Gastroesophageal sphincter (tissue), 4 donors: ENCODE data around the gene BCL11A. TPM values are rescaled to one million over a fixed set of nuclear protein-coding genes. Genes with fewer than 3 reads are reported as not detected.

ENCODE experiments used
- ATAC-seq: fragments of 150-250 bp; one replicate; pipeline ENCODE4 v1.9.1; 2016; ENCODE audit warnings: mild to moderate bottlenecking, moderate library complexity
- H3K27ac ChIP-seq, 4 donors: fragments of 200-600 bp; sonication (generic) in 3 of 4; 1 replicate in 3 of 4; 2 replicates in 1 of 4; pipeline ENCODE4 v1.5.1; 2016 to 2019
- H3K27me3 ChIP-seq: fragments of 200-600 bp; sonication (generic); one replicate; pipeline ENCODE4 v1.5.1; 2019
- H3K36me3 ChIP-seq, 2 donors: fragments of 200-600 bp; sonication (generic); one replicate each; pipeline ENCODE4 v1.5.1; 2019; ENCODE audit warnings: control low read depth in 1 of 2
- H3K4me1 ChIP-seq, 3 donors: fragments of 200-600 bp; sonication (generic); 1 replicate in 2 of 3; 2 replicates in 1 of 3; pipeline ENCODE4 v1.5.1; 2016 to 2019; ENCODE audit warnings: control low read depth in 2 of 3
- H3K4me3 ChIP-seq, 2 donors: fragments of 200-600 bp; sonication (generic); one replicate each; pipeline ENCODE4 v1.5.1; 2019; ENCODE audit warnings: mild to moderate bottlenecking in 1 of 2, moderate library complexity in 1 of 2
- H3K9me3 ChIP-seq, 3 donors: fragments of 200-600 bp; sonication (generic); one replicate each; pipeline ENCODE4 v1.5.1; 2017 to 2019; ENCODE audit warnings: control low read depth in 2 of 3
- CTCF ChIP-seq, 4 experiments: fragments of 200-600 bp in 2 of 4; fragments of 450-650 bp in 2 of 4; sonication (generic) in 1 of 4; IDR thresholded peaks; one replicate each; pipeline ENCODE4 v1.5.1; 2017 to 2019; ENCODE audit warnings: antibody characterized with exemption in 4 of 4, mild to moderate bottlenecking in 2 of 4, moderate library complexity in 2 of 4
- EP300 ChIP-seq: sonication (generic); formaldehyde crosslinking; IDR thresholded peaks from one replicate; pipeline ENCODE4 v1.6.1; 2017; ENCODE audit warnings: antibody characterized with exemption, mild to moderate bottlenecking
- POLR2A ChIP-seq, 2 donors: fragments of 450-650 bp; IDR thresholded peaks; one replicate each; pipeline ENCODE4 v1.6.1; 2017; ENCODE audit warnings: antibody characterized with exemption in 2 of 2, mild to moderate bottlenecking in 2 of 2, moderate library complexity in 1 of 2
- POLR2AphosphoS5 ChIP-seq: sonication (generic); formaldehyde crosslinking; IDR thresholded peaks from one replicate; pipeline ENCODE4 v1.6.1; 2017; ENCODE audit warnings: antibody characterized with exemption
- WGBS, 2 donors: methylation state at CpG; one replicate each; pipeline ENCODE4 v1.1.5; 2018; ENCODE audit warnings: low coverage in 1 of 2; 5-methylcytosine and 5-hydroxymethylcytosine counted together
- total RNA-seq, 4 donors: library from RNA; depleted of rRNA; stranded (reverse); fragments of >200 nt; gene quantifications; one replicate each; pipeline ENCODE4 v1.1.0, GENCODE V29; 2016

The BCL11A gene
- total RNA-seq, 4 donors from 2014 or later = 3.6 to 10.6 (median 8.1) TPM

GRCh38 chr2:60415814-60416213 is 137.6 kb downstream of the BCL11A start:
- no peak for ATAC-seq
- Histone ChIP-seq H3K4me3 (no peak overlapping the region), H3K36me3 (no peaks in the 10 kb centered on the region), H3K27ac (no peak overlapping the region), H3K9me3 (no peaks in the 10 kb centered on the region), H3K4me1 (no peaks in the 10 kb centered on the region), H3K27me3 (peaks cover 8% of the 10 kb centered on the region)
- TF ChIP-seq POLR2AphosphoS5 (no peak), POLR2A (IDR thresholded peaks at IDR 0.05) (no peak)

- H3K27ac ChIP-seq = no peak overlapping the region
- TF ChIP-seq CTCF (IDR thresholded peaks at IDR 0.05) = no peak
- no peak for TF ChIP-seq EP300
- TF ChIP-seq POLR2A (IDR thresholded peaks at IDR 0.05) = no peak
- TF ChIP-seq POLR2AphosphoS5 = no peak
- 66 to 90% methylated on average over 2 of the region's 2 CpGs for WGBS, 2 donors
- no peak overlapping the region for H3K4me3 ChIP-seq
- no peaks in the 10 kb centered on the region for H3K9me3 ChIP-seq
- peaks cover 11% of the 10 kb centered on the region for H3K27me3 ChIP-seq
- ATAC-seq = no peak
- no peaks in the 10 kb centered on the region for H3K4me1 ChIP-seq
- no peaks in the 10 kb centered on the region for H3K36me3 ChIP-seq
Measured at GRCh38 chr2:60414495-60415138, 138.8 kb downstream of the BCL11A start.

GRCh38 chr2:60413814-60414168 is 139.7 kb downstream of the BCL11A start:
- TF ChIP-seq CTCF (IDR thresholded peaks at IDR 0.05) (no peak), EP300 (no peak), POLR2A (IDR thresholded peaks at IDR 0.05) (no peak), POLR2AphosphoS5 (no peak)
- Histone ChIP-seq H3K9me3 (no peaks in the 10 kb centered on the region), H3K36me3 (no peaks in the 10 kb centered on the region), H3K27ac (no peak overlapping the region), H3K4me3 (no peak overlapping the region), H3K4me1 (no peaks in the 10 kb centered on the region), H3K27me3 (peaks cover 16% of the 10 kb centered on the region)
- no peak for ATAC-seq
- 50 to 85% methylated on average over 2 to 5 of the region's 6 CpGs for WGBS, 2 donors

GRCh38 chr2:60413069-60413813 is 140.2 kb downstream of the BCL11A start:
- TF ChIP-seq POLR2AphosphoS5 = no peak
- TF ChIP-seq CTCF (IDR thresholded peaks at IDR 0.05) = no peak
- TF ChIP-seq POLR2A (IDR thresholded peaks at IDR 0.05) = no peak
- TF ChIP-seq EP300 = no peak
- WGBS, 2 donors = 88 to 100% methylated on average over 1 of the region's 4 CpGs

GRCh38 chr2:60412620-60413019 is 140.8 kb downstream of the BCL11A start:
- H3K9me3 ChIP-seq = no peaks in the 10 kb centered on the region
- peaks cover 19% of the 10 kb centered on the region for H3K27me3 ChIP-seq
- ATAC-seq = no peak
- WGBS, 2 donors = 78 to 91% methylated on average over 5 of the region's 5 CpGs
- no peaks in the 10 kb centered on the region for H3K4me1 ChIP-seq
- no peak overlapping the region for H3K27ac ChIP-seq
- no peak overlapping the region for H3K4me3 ChIP-seq
- no peaks in the 10 kb centered on the region for H3K36me3 ChIP-seq
- TF ChIP-seq POLR2A (IDR thresholded peaks at IDR 0.05) (no peak), CTCF (IDR thresholded peaks at IDR 0.05) (no peak), POLR2AphosphoS5 (no peak), EP300 (no peak)

More at GRCh38 chr2:60413069-60413813, 140.2 kb downstream of the BCL11A start:
- H3K36me3 ChIP-seq = no peaks in the 10 kb centered on the region
- no peak overlapping the region for H3K27ac ChIP-seq
- H3K4me1 ChIP-seq = no peaks in the 10 kb centered on the region
- H3K4me3 ChIP-seq = no peak overlapping the region
- H3K27me3 ChIP-seq = peaks cover 19% of the 10 kb centered on the region
- no peak for ATAC-seq
- H3K9me3 ChIP-seq = no peaks in the 10 kb centered on the region
